Transverse colon (tissue), 4 donors: ENCODE results near the gene OBSCN. TPM values are rescaled to one million over a fixed set of nuclear protein-coding genes. Genes with fewer than 3 reads are reported as not detected.

Source experiments
- DNase-seq: peaks from one replicate; pipeline ENCODE4 v3.0.0-alpha.2; 2019
- H3K27ac ChIP-seq, 4 donors: fragments of 200-600 bp; sonication (generic); 2 replicates each; pipeline ENCODE4 v1.5.1; 2016 to 2018; ENCODE audit warnings: inconsistent platforms in 4 of 4
- H3K27me3 ChIP-seq: fragments of 200-600 bp; sonication (generic); 2 replicates; pipeline ENCODE4 v1.5.1; 2017; ENCODE audit warnings: inconsistent platforms
- H3K36me3 ChIP-seq, 4 donors: fragments of 200-600 bp; sonication (generic); 2 replicates each; pipeline ENCODE4 v1.5.1; 2017 to 2019; ENCODE audit warnings: inconsistent platforms in 4 of 4
- H3K4me1 ChIP-seq, 4 donors: fragments of 200-600 bp; sonication (generic); 2 replicates each; pipeline ENCODE4 v1.5.1; 2017 to 2020; ENCODE audit warnings: inconsistent platforms in 4 of 4
- H3K4me3 ChIP-seq, 4 donors: fragments of 200-600 bp; sonication (generic); 1 replicate in 1 of 4; 2 replicates in 3 of 4; pipeline versions ENCODE4 v1.5.1 to v1.6.1; 2017 to 2019; ENCODE audit warnings: inconsistent platforms in 4 of 4
- H3K9me3 ChIP-seq, 2 donors: fragments of 200-600 bp; sonication (generic); 2 replicates each; pipeline ENCODE4 v1.5.1; 2017 to 2019; ENCODE audit warnings: inconsistent platforms in 2 of 2
- EP300 ChIP-seq: sonication (generic); formaldehyde crosslinking; IDR thresholded peaks from one replicate; pipeline ENCODE4 v1.6.1; 2017; ENCODE audit warnings: antibody characterized with exemption, low read depth
- POLR2A ChIP-seq: fragments of 450-650 bp; IDR thresholded peaks from one replicate; pipeline ENCODE4 v1.6.1; 2016; ENCODE audit warnings: antibody characterized with exemption, mild to moderate bottlenecking, moderate library complexity
- POLR2AphosphoS5 ChIP-seq, 3 donors: sonication (generic); formaldehyde crosslinking; IDR thresholded peaks; one replicate each; pipeline ENCODE4 v1.6.1; 2016; ENCODE audit warnings: antibody characterized with exemption in 3 of 3
- WGBS, 2 donors: methylation state at CpG; one replicate each; pipeline ENCODE4 v1.1.5; 2018; ENCODE audit warnings: low coverage in 1 of 2; 5-methylcytosine and 5-hydroxymethylcytosine counted together
- in situ Hi-C, 4 donors: fragments of 200-750 bp; cut with MboI; loops; one replicate each; pipeline versions ENCODE4 v1.15.0 to v1.15.1; 2017; ENCODE audit warnings: low sequenced_read_pairs in 3 of 4, low pct_ligation_motif_present in 1 of 4, low pct_unique_long_range_greater_than_20kb in 1 of 4
- intact Hi-C: fragments of 100-400 bp; cut with DNase I; formaldehyde crosslinking; loops from one replicate; pipeline ENCODE4 v1.15.1; 2023; ENCODE audit warnings: low total_unique reads
- total RNA-seq, 4 donors: library from RNA; depleted of rRNA; stranded (reverse); fragments of >200 nt; gene quantifications; one replicate each; pipeline ENCODE4 v1.1.0, GENCODE V29; 2016
- TF ChIP-seq, protein P1 (sequence below), 5 experiments: fragments of 200-600 bp in 3 of 5; fragments of 450-650 bp in 2 of 5; sonication (generic) in 3 of 5; IDR thresholded peaks; 1 replicate in 2 of 5; 2 replicates in 3 of 5; pipeline ENCODE4 v1.5.1; 2016 to 2017; ENCODE audit warnings: antibody characterized with exemption in 5 of 5, inconsistent platforms in 3 of 5, mild to moderate bottlenecking in 2 of 5, moderate library complexity in 1 of 5

Gene OBSCN
- total RNA-seq, 4 donors from 2014 or later, result 11.9 to 21.7 (median 15.8) TPM

DNA sequence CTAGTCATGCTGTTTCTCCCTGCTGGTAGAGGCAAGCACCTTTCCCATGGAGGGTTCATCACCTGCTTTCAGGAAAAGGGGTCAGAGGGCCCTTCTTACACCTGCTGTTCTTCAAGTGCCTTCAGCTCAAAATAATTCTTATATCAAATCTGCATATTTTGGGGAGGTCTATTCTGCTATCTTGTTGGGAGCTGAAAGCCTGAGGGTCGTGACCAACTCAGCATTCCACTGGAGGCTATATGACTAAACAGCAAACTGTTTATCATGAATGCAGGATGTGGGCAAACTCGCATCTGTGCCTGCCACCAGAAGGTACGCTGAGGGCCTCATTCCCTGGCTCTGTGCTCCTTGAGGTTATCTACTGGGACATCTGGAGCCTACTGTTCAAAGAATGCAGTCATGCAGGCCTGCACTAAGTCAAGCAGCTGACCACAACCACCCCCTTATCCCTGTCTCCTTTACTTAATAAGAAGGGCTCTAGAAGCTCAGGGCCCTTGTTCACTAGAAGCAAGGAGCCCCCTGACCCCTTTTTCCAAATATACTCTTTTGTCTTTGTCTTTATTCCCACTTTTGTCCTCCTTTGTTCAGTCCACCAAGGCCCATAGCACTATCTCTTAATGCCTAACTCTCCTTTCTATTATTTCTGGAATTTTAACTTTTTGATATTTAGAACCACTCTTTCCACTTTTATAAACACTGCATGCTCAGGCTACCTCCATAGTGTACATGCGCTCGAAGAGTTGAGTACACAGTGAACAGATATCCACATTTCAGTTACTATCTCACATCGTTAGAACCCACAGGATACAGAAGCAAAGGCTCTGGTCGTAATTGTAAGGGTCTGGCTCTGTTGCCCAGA lies 213.4 kb downstream of the OBSCN start:
- Histone ChIP-seq H3K27ac (no peak overlapping the region), H3K4me1 (peaks cover 5 to 13% (median 8%) of the 10 kb centered on the region in 4 donors), H3K9me3 (no peaks in the 10 kb centered on the region), H3K36me3 (no peaks in the 10 kb centered on the region), H3K4me3 (no peak overlapping the region), H3K27me3 (peaks cover 21% of the 10 kb centered on the region)
- intact Hi-C loops (no loop called here), in situ Hi-C loops (no loop called here)
- 92 to 100% methylated on average over 3 to 7 of the region's 7 CpGs for WGBS, 2 donors
- no peak for DNase-seq
- TF ChIP-seq POLR2AphosphoS5 (IDR thresholded peaks at IDR 0.05), result no peak
- no peak for TF ChIP-seq EP300

DNA sequence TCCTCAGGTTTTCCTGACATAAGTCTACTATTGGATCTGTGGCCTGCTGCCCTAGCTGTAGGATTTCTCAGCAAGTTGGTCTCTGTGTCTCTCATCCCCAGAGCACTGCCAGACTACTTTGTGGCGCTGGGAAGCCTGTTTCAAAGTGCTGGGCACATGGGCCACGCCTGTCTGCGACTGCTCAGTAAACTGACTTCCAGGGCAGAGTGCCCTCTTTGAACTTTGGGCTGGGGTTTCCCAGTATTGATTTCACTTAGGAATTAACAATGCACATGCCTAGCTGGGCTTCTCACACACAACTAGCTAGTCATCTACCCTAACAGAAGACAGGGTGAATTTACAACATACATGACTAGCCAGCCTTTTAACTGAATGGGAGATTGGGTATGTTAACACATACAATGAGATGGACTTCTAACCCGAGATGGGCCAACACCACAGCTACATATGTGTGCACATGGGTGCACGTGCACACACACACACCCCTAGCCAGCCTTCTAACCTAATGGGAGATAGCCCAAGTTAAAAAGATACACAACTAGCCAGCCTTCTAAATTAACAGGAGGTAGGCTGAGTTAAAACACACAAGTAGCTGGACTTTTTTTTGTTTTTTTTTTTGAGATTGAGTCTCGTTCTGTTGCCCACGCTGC lies 215.7 kb downstream of the OBSCN start:
- Histone ChIP-seq H3K36me3 (no peaks in the 10 kb centered on the region), H3K27me3 (no peaks in the 10 kb centered on the region), H3K4me1 (no peaks in the 10 kb centered on the region), H3K4me3 (no peak overlapping the region), H3K9me3 (no peaks in the 10 kb centered on the region), H3K27ac (no peak overlapping the region)
- intact Hi-C loops, result no loop called here
- TF ChIP-seq POLR2AphosphoS5 (IDR thresholded peaks at IDR 0.05) (no peak), POLR2A (no peak), EP300 (no peak)
- TF ChIP-seq, protein P1, sequence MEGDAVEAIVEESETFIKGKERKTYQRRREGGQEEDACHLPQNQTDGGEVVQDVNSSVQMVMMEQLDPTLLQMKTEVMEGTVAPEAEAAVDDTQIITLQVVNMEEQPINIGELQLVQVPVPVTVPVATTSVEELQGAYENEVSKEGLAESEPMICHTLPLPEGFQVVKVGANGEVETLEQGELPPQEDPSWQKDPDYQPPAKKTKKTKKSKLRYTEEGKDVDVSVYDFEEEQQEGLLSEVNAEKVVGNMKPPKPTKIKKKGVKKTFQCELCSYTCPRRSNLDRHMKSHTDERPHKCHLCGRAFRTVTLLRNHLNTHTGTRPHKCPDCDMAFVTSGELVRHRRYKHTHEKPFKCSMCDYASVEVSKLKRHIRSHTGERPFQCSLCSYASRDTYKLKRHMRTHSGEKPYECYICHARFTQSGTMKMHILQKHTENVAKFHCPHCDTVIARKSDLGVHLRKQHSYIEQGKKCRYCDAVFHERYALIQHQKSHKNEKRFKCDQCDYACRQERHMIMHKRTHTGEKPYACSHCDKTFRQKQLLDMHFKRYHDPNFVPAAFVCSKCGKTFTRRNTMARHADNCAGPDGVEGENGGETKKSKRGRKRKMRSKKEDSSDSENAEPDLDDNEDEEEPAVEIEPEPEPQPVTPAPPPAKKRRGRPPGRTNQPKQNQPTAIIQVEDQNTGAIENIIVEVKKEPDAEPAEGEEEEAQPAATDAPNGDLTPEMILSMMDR (IDR thresholded peaks at IDR 0.05), result no peak
- 60% methylated on average over 7 of the region's 7 CpGs; no CpG with 5 or more reads in 1 of the 2 donors for WGBS, 2 donors
- in situ Hi-C loops, result no loop called here
- no peak for DNase-seq

DNA sequence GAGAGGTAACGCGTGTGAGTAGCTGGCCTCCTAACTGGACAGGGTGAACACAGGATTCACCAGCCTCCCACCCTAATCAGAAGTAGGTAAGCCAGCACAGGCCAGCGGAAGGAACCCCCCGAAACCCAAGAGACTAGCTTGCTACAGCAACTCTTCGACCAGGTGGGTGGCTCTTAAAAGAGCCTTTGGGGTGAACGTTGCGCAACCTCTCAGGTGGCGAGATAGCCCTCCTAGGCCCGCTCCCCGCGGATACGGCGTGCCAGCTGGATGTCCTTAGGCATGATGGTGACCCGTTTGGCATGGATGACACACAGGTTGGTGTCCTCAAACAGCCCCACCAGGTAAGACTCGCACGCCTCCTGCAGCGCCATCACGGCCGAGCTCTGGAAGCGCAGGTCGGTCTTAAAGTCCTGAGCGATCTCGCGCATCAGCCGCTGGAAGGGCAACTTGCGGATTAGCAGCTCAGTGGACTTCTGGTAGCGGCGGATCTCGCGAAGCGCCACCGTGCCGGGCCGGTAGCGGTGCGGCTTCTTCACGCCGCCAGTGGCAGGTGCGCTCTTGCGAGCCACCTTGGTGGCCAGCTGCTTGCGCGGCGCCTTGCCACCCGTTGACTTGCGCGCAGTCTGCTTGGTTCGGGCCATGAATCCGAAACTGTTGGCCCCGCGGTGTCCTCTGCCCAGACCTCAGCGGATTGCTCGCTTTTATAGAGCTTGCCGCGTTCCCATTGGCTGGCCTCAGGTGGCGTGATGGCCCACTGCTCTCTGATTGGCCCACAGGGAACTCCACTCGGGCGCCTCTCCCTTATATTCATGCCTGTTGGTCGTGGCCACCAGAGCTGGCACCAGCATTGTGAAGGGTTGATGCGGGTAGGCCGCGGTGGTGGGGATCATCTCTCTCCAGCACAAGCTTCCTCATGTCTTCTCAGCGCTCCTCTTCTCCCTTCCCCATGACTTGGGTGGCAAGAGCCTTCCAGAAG lies 217.1 kb downstream of the OBSCN start:
- Histone ChIP-seq H3K27ac (no peak overlapping the region), H3K9me3 (no peaks in the 10 kb centered on the region), H3K36me3 (no peaks in the 10 kb centered on the region), H3K4me1 (no peaks in the 10 kb centered on the region), H3K27me3 (no peaks in the 10 kb centered on the region), H3K4me3 (no peak overlapping the region)
- in situ Hi-C loops, result no loop called here
- intact Hi-C loops, result no loop called here
- no peak for DNase-seq
- 97% methylated on average over 60 of the region's 62 CpGs; no CpG with 5 or more reads in 1 of the 2 donors for WGBS, 2 donors
- no peak for TF ChIP-seq POLR2AphosphoS5 (IDR thresholded peaks at IDR 0.05)
- TF ChIP-seq POLR2A, result no peak
- TF ChIP-seq EP300, result no peak

DNA sequence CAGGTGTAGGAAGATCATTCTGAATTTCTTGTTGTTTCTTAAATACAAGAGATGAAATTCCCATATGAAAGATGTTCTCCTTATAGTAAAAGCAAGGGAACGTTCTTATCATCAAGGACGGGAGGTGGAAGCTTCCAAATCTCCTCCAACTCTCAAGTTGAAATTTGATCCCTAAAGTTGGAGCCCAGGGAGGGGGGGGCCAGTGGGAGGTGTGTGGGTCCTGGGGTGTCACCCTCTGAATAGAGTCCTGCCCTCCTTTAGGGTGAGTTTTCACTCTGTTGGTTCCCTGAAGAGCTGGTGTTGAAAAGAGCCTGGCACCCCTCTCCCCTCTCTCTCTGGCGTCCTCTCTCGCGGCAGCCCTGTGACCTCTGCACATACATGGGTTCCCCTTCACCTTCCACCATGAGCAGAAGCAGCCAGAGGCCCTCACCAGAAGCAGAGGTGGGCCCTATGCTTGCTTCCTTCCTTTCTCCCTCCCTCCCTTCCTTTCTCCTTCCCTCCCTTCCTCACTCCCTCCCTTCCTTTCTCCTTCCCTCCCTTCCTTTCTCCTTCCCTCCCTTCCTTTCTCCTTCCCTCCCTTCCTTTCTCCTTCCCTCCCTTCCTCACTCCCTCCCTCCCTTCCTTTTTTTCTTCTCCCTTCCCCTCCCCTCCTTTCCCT lies 218.8 kb downstream of the OBSCN start:
- H3K4me3 ChIP-seq, result no peak overlapping the region
- no peak for TF ChIP-seq EP300
- no peak for TF ChIP-seq POLR2AphosphoS5 (IDR thresholded peaks at IDR 0.05)
- no peak for TF ChIP-seq POLR2A
- TF ChIP-seq, protein P1 (IDR thresholded peaks at IDR 0.05), result no peak
- DNase-seq, result no peak
- H3K9me3 ChIP-seq, result no peaks in the 10 kb centered on the region
- intact Hi-C loops (no loop called here), in situ Hi-C loops (no loop called here)
- peaks cover 15% of the 10 kb centered on the region for H3K27me3 ChIP-seq
- H3K36me3 ChIP-seq, result no peaks in the 10 kb centered on the region
- WGBS, 2 donors, result 70 to 80% methylated on average over 4 to 5 of the region's 5 CpGs
- no peaks in the 10 kb centered on the region for H3K4me1 ChIP-seq
- H3K27ac ChIP-seq, result no peak overlapping the region
